Stomach smooth muscle (tissue), 2 donors: ENCODE results near the gene USP44.
A peak's percentile ranks its signal among the peaks of the same experiment; 100 is the strongest.
"Not testable (repeated sequence)": the region's sequence is repeated elsewhere in the genome, so short reads cannot be mapped to it uniquely, and the experiment has no call there.

ENCODE experiments used
- H3K27ac ChIP-seq: one replicate; pipeline ENCODE4 v1.7.0; 2013; ENCODE audit warnings: mild to moderate bottlenecking, low read length, inconsistent platforms
- H3K27me3 ChIP-seq, 2 donors: one replicate each; pipeline ENCODE4 v1.7.0; 2013; ENCODE audit warnings: low read length in 2 of 2; ENCODE audit not compliant: insufficient read depth in 2 of 2, control insufficient read depth in 1 of 2
- H3K36me3 ChIP-seq, 2 donors: one replicate each; pipeline ENCODE4 v1.7.0; 2013; ENCODE audit warnings: low read length in 2 of 2; ENCODE audit not compliant: control insufficient read depth in 2 of 2, insufficient read depth in 2 of 2
- H3K4me1 ChIP-seq: one replicate; pipeline ENCODE4 v1.7.0; 2013; ENCODE audit warnings: low read length; ENCODE audit not compliant: control insufficient read depth, insufficient read depth
- H3K4me3 ChIP-seq, 2 donors: one replicate each; pipeline ENCODE4 v1.7.0; 2013; ENCODE audit warnings: low read length in 2 of 2
- H3K9ac ChIP-seq, 2 donors: one replicate each; pipeline ENCODE4 v1.7.0; 2013; ENCODE audit warnings: low read length in 2 of 2, mild to moderate bottlenecking in 1 of 2
- H3K9me3 ChIP-seq, 2 donors: one replicate each; pipeline ENCODE4 v1.7.0; 2013; ENCODE audit warnings: low read length in 2 of 2; ENCODE audit not compliant: control insufficient read depth in 2 of 2
- donor health status: healthy.
- donor health status: Pancreatic carcinoma.

Gene USP44

DNA sequence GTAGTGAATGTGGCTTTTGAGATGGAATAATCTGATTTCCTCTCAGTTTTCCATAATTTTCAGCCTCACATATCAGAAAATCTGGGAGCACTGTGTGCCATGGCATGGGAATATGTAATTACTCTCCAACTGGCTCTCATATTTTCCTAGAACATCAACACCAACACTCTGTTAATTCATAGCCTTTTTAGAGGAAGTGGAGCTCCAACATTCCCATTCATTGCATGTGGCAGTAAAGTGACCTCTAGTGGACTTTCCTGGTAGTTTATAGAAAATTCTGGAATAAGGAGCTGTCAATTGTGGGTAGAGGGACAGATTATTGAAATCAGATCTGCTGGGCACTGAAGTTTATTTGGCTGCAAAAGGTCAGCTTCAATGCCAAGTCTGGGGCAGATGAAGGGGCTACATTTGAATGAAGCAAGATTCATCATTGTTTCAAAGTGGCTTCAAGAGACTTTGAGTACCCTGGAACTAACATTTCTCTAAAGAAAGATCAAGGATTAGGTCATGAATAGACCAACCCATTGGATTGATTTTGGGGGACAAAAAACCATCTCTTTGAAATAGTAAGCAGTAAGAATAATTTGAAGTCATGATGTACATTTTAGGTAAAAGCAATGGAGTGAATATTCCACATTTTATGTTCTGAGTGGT is 23.6 kb upstream of the USP44 start:
- Histone ChIP-seq H3K27me3 (no peaks in the 10 kb centered on the region), H3K4me3 (no peak overlapping the region), H3K9ac (no peak overlapping the region), H3K36me3 (no peaks in the 10 kb centered on the region), H3K4me1 (no peaks in the 10 kb centered on the region), H3K9me3 (no peaks in the 10 kb centered on the region), H3K27ac (no peak overlapping the region)

DNA sequence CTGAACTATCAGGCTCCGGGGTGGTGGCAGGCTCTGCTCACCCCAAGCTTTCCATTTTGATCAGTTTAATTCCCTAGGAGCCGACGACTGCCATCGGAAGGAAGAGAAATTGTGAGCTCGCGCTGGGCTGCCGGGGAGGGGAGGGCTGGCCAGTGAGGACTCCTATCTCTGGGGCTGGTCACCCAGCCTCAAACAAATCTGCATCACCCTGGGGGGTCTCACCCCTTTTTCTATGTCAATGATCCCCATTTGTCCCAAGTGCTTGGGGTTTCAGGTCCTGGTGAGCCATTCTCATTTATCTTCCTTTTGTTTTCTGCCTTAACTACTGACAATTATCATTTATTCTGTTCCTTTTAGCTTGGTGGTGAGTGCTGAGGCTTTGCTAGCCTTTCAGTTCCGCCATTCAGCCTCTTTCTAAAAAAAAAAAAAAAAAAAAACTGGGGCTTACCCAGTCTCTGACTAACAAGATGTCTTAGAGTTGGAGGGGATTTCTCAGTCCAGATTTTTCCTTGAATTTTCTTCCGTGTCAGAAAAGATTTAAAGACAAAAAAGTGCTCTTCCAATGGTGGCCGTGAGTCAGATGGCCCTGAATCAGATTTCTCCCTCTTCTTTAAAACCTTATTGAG is 22.8 kb upstream of the USP44 start:
- Histone ChIP-seq H3K4me1 (no peaks in the 10 kb centered on the region), H3K27me3 (no peaks in the 10 kb centered on the region), H3K9ac (no peak overlapping the region), H3K9me3 (no peaks in the 10 kb centered on the region), H3K4me3 (no peak overlapping the region), H3K27ac (no peak overlapping the region), H3K36me3 (no peaks in the 10 kb centered on the region)

DNA sequence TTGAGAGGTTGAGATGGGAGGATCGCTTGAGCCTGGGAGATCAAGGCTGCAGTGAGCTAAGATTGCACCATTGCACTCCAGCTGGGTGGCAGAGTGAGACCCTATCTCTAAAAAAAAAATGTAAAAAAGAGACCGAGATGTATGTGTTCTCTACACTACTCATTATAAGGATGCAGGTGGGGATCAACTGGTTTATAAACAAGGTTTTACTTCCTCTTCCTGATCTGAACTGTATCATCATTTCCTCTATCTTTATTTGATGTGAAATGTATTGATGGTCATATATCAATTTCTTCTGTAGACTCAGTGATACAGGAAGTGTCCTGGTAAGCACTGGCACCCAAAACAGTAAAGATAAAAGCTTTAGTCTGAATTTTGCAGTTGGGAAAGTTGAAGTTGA is 20.1 kb upstream of the USP44 start:
- H3K9me3 ChIP-seq = no peaks in the 10 kb centered on the region
- no peaks in the 10 kb centered on the region for H3K36me3 ChIP-seq
- no peak overlapping the region for H3K4me3 ChIP-seq
- H3K27ac ChIP-seq = no peak overlapping the region
- H3K9ac ChIP-seq = no peak overlapping the region
- H3K27me3 ChIP-seq = no peaks in the 10 kb centered on the region
- H3K4me1 ChIP-seq = no peaks in the 10 kb centered on the region

DNA sequence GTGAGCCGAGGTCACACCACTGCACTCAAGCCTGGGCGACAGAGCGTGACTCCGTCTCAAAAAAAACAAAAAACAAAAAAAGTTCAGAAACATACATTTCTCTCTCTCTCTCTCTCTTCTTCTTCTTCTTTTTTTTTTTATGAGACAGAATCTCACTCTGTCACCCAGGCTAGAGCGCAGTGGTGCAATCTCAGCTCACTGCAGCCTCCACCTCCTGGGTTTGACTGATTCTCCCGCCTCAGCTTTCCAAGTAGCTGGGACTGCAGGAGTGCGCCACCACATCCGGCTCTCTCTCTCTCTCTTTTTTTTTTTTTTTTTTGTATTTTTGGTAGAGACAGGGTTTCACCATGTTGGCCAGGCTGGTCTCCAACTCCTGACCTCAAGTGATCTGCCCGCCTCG is 16.8 kb upstream of the USP44 start:
- not testable (repeated sequence) for H3K9me3 ChIP-seq, H3K4me1 ChIP-seq, H3K9ac ChIP-seq, H3K4me3 ChIP-seq, H3K36me3 ChIP-seq, H3K27ac ChIP-seq, H3K27me3 ChIP-seq

DNA sequence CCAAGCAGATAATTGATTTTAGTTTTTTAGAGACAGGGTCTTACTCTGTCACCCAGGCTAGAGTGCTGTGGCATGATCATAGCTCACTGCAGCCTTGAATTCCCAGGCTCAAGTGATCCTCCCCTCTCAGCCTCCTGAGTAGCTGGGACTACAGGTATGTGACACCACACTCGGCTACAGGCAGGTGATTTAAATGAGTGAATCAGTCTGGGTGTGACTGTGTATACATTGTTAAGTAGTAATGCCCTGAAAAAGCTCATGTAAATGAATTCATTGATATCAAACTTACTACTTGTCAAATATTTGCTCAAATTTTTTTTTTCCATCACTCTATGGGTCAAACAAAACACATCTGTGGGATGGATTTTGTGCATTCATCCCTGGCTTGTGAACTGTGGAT is 6.3 kb upstream of the USP44 start:
- no peak overlapping the region for H3K4me3 ChIP-seq
- no peaks in the 10 kb centered on the region for H3K27me3 ChIP-seq

DNA sequence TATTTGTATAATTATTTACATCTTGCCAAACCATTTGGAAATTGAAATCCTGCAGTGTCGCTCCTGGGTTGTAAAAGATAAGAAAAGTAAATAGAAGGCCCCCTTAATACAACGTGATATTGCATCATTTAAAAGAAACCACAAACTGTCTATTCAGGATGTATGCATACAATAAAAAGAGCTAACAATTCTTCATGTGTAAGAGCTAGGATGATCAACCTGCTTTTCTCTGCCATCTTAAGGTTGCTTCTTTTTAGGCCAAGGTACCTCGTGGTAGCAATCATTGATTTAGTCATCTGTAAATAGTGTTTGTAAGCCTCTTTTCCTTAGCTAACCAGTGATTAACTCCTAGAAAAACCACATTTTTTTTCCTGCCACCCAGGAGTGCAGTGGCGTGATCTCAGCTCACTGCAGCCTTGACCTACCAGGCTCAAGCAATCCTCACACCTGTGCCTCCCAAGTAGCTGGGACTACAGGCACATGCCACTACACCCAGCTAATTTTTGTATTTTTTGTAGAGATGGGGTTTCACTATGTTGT is 3.3 kb upstream of the USP44 start:
- H3K4me3 ChIP-seq = no peak overlapping the region
- H3K27me3 ChIP-seq = no peaks in the 10 kb centered on the region
- no peaks in the 10 kb centered on the region for H3K9me3 ChIP-seq
- no peaks in the 10 kb centered on the region for H3K36me3 ChIP-seq
- no peak overlapping the region for H3K27ac ChIP-seq
- H3K9ac ChIP-seq = no peak overlapping the region
- H3K4me1 ChIP-seq = no peaks in the 10 kb centered on the region

More for the DNA sequence above, 6.3 kb upstream of the USP44 start:
- H3K4me1 ChIP-seq = no peaks in the 10 kb centered on the region
- H3K9ac ChIP-seq = no peak overlapping the region
- H3K36me3 ChIP-seq = no peaks in the 10 kb centered on the region
- no peaks in the 10 kb centered on the region for H3K9me3 ChIP-seq
- no peak overlapping the region for H3K27ac ChIP-seq

DNA sequence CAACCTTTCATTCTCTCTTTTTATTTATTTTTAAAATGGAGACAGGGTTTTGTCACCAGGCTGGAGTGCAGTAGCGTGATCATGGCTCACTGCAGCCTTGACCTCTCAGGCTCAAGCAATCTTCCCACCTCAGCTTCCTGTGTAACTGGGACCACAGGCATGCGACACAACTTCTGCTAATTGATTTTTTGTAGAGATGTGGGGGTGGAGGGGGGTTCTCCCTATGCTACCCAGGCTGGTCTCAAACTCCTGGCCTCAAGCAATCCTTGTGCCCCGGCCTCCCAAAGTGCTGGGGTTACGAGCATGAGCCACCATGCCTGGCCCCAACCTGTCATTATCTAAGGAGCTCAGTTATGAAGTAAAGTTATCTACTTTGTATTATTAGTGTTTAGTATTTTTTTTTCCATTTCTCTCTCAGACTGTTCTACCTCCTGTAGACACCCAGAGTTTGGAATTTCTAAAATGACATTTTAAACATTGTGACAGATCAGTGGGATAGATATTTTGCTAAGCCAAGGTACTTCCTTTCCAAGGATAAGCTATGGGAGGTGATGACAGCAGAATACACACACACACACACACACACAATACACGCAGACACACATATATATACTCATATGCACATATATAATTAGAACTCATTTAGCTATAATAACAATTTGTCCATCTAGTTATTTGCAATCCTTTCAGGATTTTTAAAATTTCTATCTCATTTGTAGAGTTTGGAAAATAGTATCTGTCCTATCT is 2.1 kb upstream of the USP44 start:
- H3K4me1 ChIP-seq = no peaks in the 10 kb centered on the region
- H3K36me3 ChIP-seq = no peaks in the 10 kb centered on the region
- H3K4me3 ChIP-seq = no peak overlapping the region
- H3K9me3 ChIP-seq = peaks cover 3 to 5% of the 10 kb centered on the region in 2 donors
- H3K27me3 ChIP-seq = no peaks in the 10 kb centered on the region
- no peak overlapping the region for H3K9ac ChIP-seq
- H3K27ac ChIP-seq = no peak overlapping the region

DNA sequence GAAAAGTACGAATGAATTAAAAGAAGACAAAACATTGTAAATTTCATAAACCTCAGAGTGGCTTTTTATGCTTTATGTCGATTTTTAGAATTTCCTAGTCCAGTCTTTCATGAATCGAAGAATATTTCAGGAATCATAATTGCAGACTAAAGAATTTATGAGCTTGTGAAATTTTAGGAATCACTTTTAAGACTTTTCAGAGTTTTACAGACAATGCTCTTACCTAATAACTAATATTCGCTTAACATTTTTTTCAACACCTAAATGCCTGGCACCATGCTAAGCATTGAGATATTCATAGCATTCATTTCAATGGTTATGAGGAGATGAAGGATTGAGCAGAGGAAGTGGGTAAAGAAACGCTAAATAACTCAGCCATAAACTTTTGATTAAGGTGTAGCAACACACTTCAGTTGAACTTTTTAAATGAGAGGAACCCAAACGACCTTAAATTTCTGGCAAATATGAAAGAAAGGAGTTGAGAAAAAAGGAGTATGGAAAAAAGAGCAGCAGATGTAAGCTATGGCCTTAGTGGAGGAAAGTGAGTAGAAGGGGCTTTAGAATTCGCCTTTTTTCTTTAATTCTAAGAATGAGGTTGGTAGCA is 739 bp upstream of the USP44 start:
- no peaks in the 10 kb centered on the region for H3K27me3 ChIP-seq
- no peaks in the 10 kb centered on the region for H3K4me1 ChIP-seq
- no peaks in the 10 kb centered on the region for H3K36me3 ChIP-seq
- peaks cover 3 to 5% of the 10 kb centered on the region in 2 donors for H3K9me3 ChIP-seq
- no peak overlapping the region for H3K27ac ChIP-seq
- H3K4me3 ChIP-seq = no peak overlapping the region
- no peak overlapping the region for H3K9ac ChIP-seq

DNA sequence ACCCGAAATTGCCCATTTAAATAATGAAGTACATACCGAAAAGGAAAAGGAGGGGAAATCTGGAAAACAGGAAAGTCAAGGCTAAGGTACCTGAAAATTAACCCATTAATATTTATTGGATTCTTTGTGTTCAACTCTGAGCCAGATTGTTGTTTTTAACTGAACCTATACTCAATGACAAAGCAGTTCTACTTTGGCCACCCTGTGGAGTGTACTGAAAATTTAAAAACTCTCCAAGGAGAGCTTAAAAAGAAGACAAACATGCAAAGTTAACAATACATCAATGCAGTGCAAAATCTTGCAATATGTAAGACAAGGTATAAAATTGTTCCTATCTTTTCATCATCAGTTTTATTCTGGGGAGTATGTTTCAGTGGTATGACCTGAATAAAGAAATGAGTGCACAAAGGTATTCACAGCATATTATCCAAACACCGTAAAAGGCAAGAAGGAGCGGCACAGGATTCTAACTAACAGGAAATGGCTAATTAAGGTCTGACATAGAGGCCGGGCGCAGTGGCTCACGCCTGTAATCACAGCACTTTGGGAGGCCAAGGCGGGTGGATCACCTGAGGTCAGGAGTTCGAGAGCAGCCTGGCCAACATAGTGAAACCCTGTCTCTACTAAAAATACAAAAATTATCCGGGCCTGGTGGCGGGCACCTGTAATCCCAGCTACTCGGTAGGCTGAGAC is 1.7 kb downstream of the USP44 start:
- Histone ChIP-seq H3K27me3 (no peaks in the 10 kb centered on the region), H3K4me1 (no peaks in the 10 kb centered on the region), H3K4me3 (peak overlapping the region; percentile 77 to 82), H3K9ac (peak overlapping the region in 1 of 2 donors; percentile 65), H3K9me3 (peaks cover 3 to 5% of the 10 kb centered on the region in 2 donors), H3K27ac (no peak overlapping the region), H3K36me3 (no peaks in the 10 kb centered on the region)
